Measurements from ENCODE around the gene PSD. TPM values are rescaled to one million over a fixed set of nuclear protein-coding genes. Genes with fewer than 3 reads are reported as not detected.

PSD gene
- total RNA-seq, 1 experiment from 2014 or later, result 3.4 TPM

- WGBS (ENCODE audit: extremely low coverage, insufficient read length, low lambda C conversion rate), result no CpG with 5 or more reads among the region's 14 CpGs
- no peak overlapping the region for H3K27ac Mint-ChIP-seq
Measured at GRCh38 chr10:102408131-102408727, 10.4 kb downstream of the PSD start.

More at GRCh38 chr10:102408131-102408727, 10.4 kb downstream of the PSD start:
- Histone ChIP-seq H4K8ac (replicated peaks; ENCODE audit: insufficient read length, low read depth, low read length) (no peak overlapping the region), H2BK120ac (ENCODE audit: low read depth, low read length, poor library complexity, severe bottlenecking) (no peak overlapping the region), H3K14ac (ENCODE audit: insufficient read depth, low read length) (no peak overlapping the region), H2BK15ac (ENCODE audit: low read depth, low read length) (no peak overlapping the region), H2AFZ (ENCODE audit: low read length) (no peak overlapping the region), H3K4ac (ENCODE audit: low read depth, low read length) (no peak overlapping the region), H3K23ac (ENCODE audit: insufficient read length, low read depth, low read length) (no peak overlapping the region), H3K4me1 (ENCODE audit: insufficient read depth, low read length) (peaks cover 3% of the 10 kb centered on the region; the same call in 1 of the 2 replicates), H4K20me1 (ENCODE audit: control insufficient read depth, insufficient read depth, insufficient read length) (peaks cover 2% of the 10 kb centered on the region), H3K27ac (ENCODE audit: insufficient read length, low read depth, low read length) (no peak overlapping the region), H3K56ac (ENCODE audit: insufficient read length, low read depth, low read length) (no peak overlapping the region), H3K9me3 (ENCODE audit: control insufficient read depth, low read depth, low read length) (no peaks in the 10 kb centered on the region), H3K9ac (ENCODE audit: extremely low read depth, insufficient read length, low read length) (no peak overlapping the region), H4K91ac (ENCODE audit: insufficient read length, low read depth, low read length) (no peak overlapping the region), H3K79me2 (ENCODE audit: insufficient read depth, low read length) (no peaks in the 10 kb centered on the region), H3T11ph (ENCODE audit: low read length) (no peak overlapping the region), H3K23me2 (ENCODE audit: insufficient read length, low read depth, low read length, poor library complexity, severe bottlenecking) (peaks cover 3% of the 10 kb centered on the region), H4K5ac (ENCODE audit: insufficient read length, low read depth, low read length) (no peak overlapping the region), H3K18ac (ENCODE audit: insufficient read length, low read depth, low read length) (no peak overlapping the region), H3K27me3 (ENCODE audit: insufficient read depth, low read length) (peaks cover 27% of the 10 kb centered on the region; the same call in 1 of the 2 replicates), H3K4me2 (ENCODE audit: insufficient read depth, insufficient read length, low read length) (peak overlapping the region; percentile 22), H2BK20ac (ENCODE audit: low read depth, low read length, poor library complexity, severe bottlenecking) (no peak overlapping the region), H3K79me1 (ENCODE audit: insufficient read depth, low read depth, low read length, poor library complexity, severe bottlenecking) (no peaks in the 10 kb centered on the region), H2BK12ac (ENCODE audit: insufficient read length, low read depth, low read length) (no peak overlapping the region), H2AK5ac (ENCODE audit: insufficient read length, low read length) (no peak overlapping the region), H2BK5ac (ENCODE audit: insufficient read length, low read length) (no peak overlapping the region)
- peaks cover 0 to 2% (median 2%) of the 10 kb centered on the region in 3 experiments; a peak in 2 of 7 replicates for H3K36me3 Mint-ChIP-seq (ENCODE audit: insufficient read depth in 1 of 3, low read depth in 3 of 3)
- peak overlapping the region; percentile 45 to 72 for H3K4me3 Mint-ChIP-seq
- peaks cover 81% of the 10 kb centered on the region for H3K27me3 Mint-ChIP-seq (ENCODE audit: low read depth)
- peaks cover 23 to 32% of the 10 kb centered on the region in 2 experiments for H3K4me1 Mint-ChIP-seq
- TF ChIP-seq CTCF (conservative IDR thresholded peaks at IDR 0.05), result no peak
- H3K9me3 Mint-ChIP-seq, result peaks cover 0 to 4% of the 10 kb centered on the region in 2 experiments; a peak in 1 of 5 replicates
- no peak for DNase-seq

Measured in H9 (cell line).